H9 (cell line): Measurements from ENCODE around the gene PLCH2. TPM values are rescaled to one million over a fixed set of nuclear protein-coding genes. Genes with fewer than 3 reads are reported as not detected.

ENCODE experiments used
- DNase-seq: peaks from one replicate; pipeline ENCODE4 v3.0.0-alpha.2; 2017
- H2AFZ ChIP-seq: one replicate; pipeline ENCODE4 v1.6.1; 2013; ENCODE audit warnings: mild to moderate bottlenecking, low read length, control low read depth, moderate library complexity
- H2AK5ac ChIP-seq: 2 replicates; pipeline ENCODE4 v1.6.1; 2013; ENCODE audit warnings: low read length, control low read depth, mixed read lengths; ENCODE audit not compliant: insufficient read length
- H2BK120ac ChIP-seq: one replicate; pipeline ENCODE4 v1.6.1; 2013; ENCODE audit warnings: low read depth, mild to moderate bottlenecking, low read length, control low read depth, inconsistent platforms; ENCODE audit not compliant: poor library complexity, severe bottlenecking
- H2BK12ac ChIP-seq: 2 replicates; pipeline ENCODE4 v1.6.1; 2013; ENCODE audit warnings: low read length, control low read depth, mixed read lengths, low read depth; ENCODE audit not compliant: insufficient read length
- H2BK15ac ChIP-seq: 2 replicates; pipeline ENCODE4 v1.6.1; 2013; ENCODE audit warnings: low read depth, low read length, control low read depth
- H2BK20ac ChIP-seq: one replicate; pipeline ENCODE4 v1.6.1; 2013; ENCODE audit warnings: low read depth, mild to moderate bottlenecking, low read length, control low read depth, inconsistent platforms; ENCODE audit not compliant: poor library complexity, severe bottlenecking
- H2BK5ac ChIP-seq: 2 replicates; pipeline ENCODE4 v1.6.1; 2013; ENCODE audit warnings: low read length, control low read depth, mixed read lengths; ENCODE audit not compliant: insufficient read length
- H3K14ac ChIP-seq: 2 replicates; pipeline ENCODE4 v1.6.1; 2013; ENCODE audit warnings: low read length, control low read depth; ENCODE audit not compliant: insufficient read depth
- H3K18ac ChIP-seq: 2 replicates; pipeline ENCODE4 v1.6.1; 2013; ENCODE audit warnings: low read depth, mild to moderate bottlenecking, mixed read lengths, low read length, control low read depth; ENCODE audit not compliant: insufficient read length
- H3K23ac ChIP-seq: 2 replicates; pipeline ENCODE4 v1.6.1; 2013; ENCODE audit warnings: low read length, control low read depth, mixed read lengths, low read depth; ENCODE audit not compliant: insufficient read length
- H3K23me2 ChIP-seq: 2 replicates; pipeline ENCODE4 v1.6.1; 2013; ENCODE audit warnings: low read depth, mild to moderate bottlenecking, mixed read lengths, low read length, control low read depth; ENCODE audit not compliant: insufficient read length, poor library complexity, severe bottlenecking
- H3K27ac ChIP-seq: 2 replicates; pipeline ENCODE4 v1.5.1; 2013; ENCODE audit warnings: low read length, control low read depth, mixed read lengths, low read depth; ENCODE audit not compliant: insufficient read length
- H3K27me3 ChIP-seq: 2 replicates; pipeline ENCODE4 v1.6.1; 2013; ENCODE audit warnings: low read length, control low read depth, inconsistent platforms; ENCODE audit not compliant: insufficient read depth
- H3K4ac ChIP-seq: 2 replicates; pipeline ENCODE4 v1.6.1; 2013; ENCODE audit warnings: low read depth, mild to moderate bottlenecking, control low read depth, inconsistent platforms, low read length, moderate library complexity
- H3K4me1 ChIP-seq: 2 replicates; pipeline ENCODE4 v1.6.1; 2013; ENCODE audit warnings: low read length, control low read depth, inconsistent platforms; ENCODE audit not compliant: insufficient read depth
- H3K4me2 ChIP-seq: 2 replicates; pipeline ENCODE4 v1.6.1; 2013; ENCODE audit warnings: low read length, control low read depth, mixed read lengths; ENCODE audit not compliant: insufficient read length, insufficient read depth
- H3K56ac ChIP-seq: 2 replicates; pipeline ENCODE4 v1.6.1; 2013; ENCODE audit warnings: low read depth, mild to moderate bottlenecking, mixed read lengths, low read length, control low read depth; ENCODE audit not compliant: insufficient read length
- H3K79me1 ChIP-seq: 2 replicates; pipeline ENCODE4 v1.6.1; 2013; ENCODE audit warnings: low read depth, mild to moderate bottlenecking, moderate library complexity, low read length, control low read depth, inconsistent platforms; ENCODE audit not compliant: insufficient read depth, poor library complexity, severe bottlenecking
- H3K79me2 ChIP-seq: 2 replicates; pipeline ENCODE4 v1.6.1; 2013; ENCODE audit warnings: low read length, control low read depth, inconsistent platforms; ENCODE audit not compliant: insufficient read depth
- H3K9ac ChIP-seq: 2 replicates; pipeline ENCODE4 v1.6.1; 2013; ENCODE audit warnings: low read length, control low read depth, mixed read lengths; ENCODE audit not compliant: insufficient read length; ENCODE audit errors: extremely low read depth
- H3K9me3 ChIP-seq: one replicate; pipeline ENCODE4 v1.6.1; 2013; ENCODE audit warnings: low read depth, low read length, inconsistent platforms; ENCODE audit not compliant: control insufficient read depth
- H3T11ph ChIP-seq: one replicate; pipeline ENCODE4 v1.6.1; 2013; ENCODE audit warnings: mild to moderate bottlenecking, low read length, control low read depth, inconsistent platforms
- H4K20me1 ChIP-seq: one replicate; pipeline ENCODE4 v1.6.1; 2013; ENCODE audit not compliant: control insufficient read depth, insufficient read length, insufficient read depth
- H4K5ac ChIP-seq: 2 replicates; pipeline ENCODE4 v1.6.1; 2013; ENCODE audit warnings: low read depth, mild to moderate bottlenecking, mixed read lengths, low read length, control low read depth; ENCODE audit not compliant: insufficient read length
- H4K8ac ChIP-seq: replicated peaks from 2 replicates; pipeline ENCODE4 v1.6.1; 2013; ENCODE audit warnings: low read length, control low read depth, mixed read lengths, low read depth; ENCODE audit not compliant: insufficient read length
- H4K91ac ChIP-seq: 2 replicates; pipeline ENCODE4 v1.6.1; 2013; ENCODE audit warnings: low read depth, mild to moderate bottlenecking, moderate library complexity, mixed read lengths, low read length, control low read depth; ENCODE audit not compliant: insufficient read length
- H3K27ac Mint-ChIP-seq, 3 experiments: 2 replicates in 2 of 3; 3 replicates in 1 of 3; pipeline ENCODE4 v1.8.0; 2020 to 2021; ENCODE audit warnings: mixed read lengths in 3 of 3, mild to moderate bottlenecking in 1 of 3, moderate library complexity in 1 of 3
- H3K27me3 Mint-ChIP-seq: 2 replicates; pipeline ENCODE4 v1.8.0; 2021; ENCODE audit warnings: low read depth, mild to moderate bottlenecking, moderate library complexity, mixed read lengths
- H3K36me3 Mint-ChIP-seq, 3 experiments: 2 replicates in 2 of 3; 3 replicates in 1 of 3; pipeline ENCODE4 v1.8.0; 2020 to 2021; ENCODE audit warnings: low read depth in 3 of 3, mixed read lengths in 3 of 3; ENCODE audit not compliant: insufficient read depth in 1 of 3
- H3K4me1 Mint-ChIP-seq, 2 experiments: 2 replicates each; pipeline ENCODE4 v1.8.0; 2020; ENCODE audit warnings: mixed read lengths in 2 of 2
- H3K4me3 Mint-ChIP-seq, 2 experiments: 2 replicates in 1 of 2; 3 replicates in 1 of 2; pipeline ENCODE4 v1.8.0; 2020 to 2021; ENCODE audit warnings: mild to moderate bottlenecking in 2 of 2, mixed read lengths in 2 of 2, moderate library complexity in 1 of 2
- H3K9me3 Mint-ChIP-seq, 2 experiments: 2 replicates in 1 of 2; 3 replicates in 1 of 2; pipeline ENCODE4 v1.8.0; 2020; ENCODE audit warnings: mild to moderate bottlenecking in 2 of 2, mixed read lengths in 2 of 2, moderate library complexity in 1 of 2
- WGBS: extraction: QIAGEN DNeasy Blood & Tissue Kit; methylation state at CpG from one replicate; pipeline ENCODE4 v1.1.7; 2013; ENCODE audit warnings: missing lambda C conversion rate, low lambda C conversion rate, mixed read lengths; ENCODE audit not compliant: insufficient read length; ENCODE audit errors: extremely low coverage; 5-methylcytosine and 5-hydroxymethylcytosine counted together
- total RNA-seq: library from RNA; stranded (reverse); gene quantifications from 2 replicates; pipeline ENCODE4 v1.2.1, GENCODE V29; 2021
- TF ChIP-seq, protein P1 (sequence below): fragments of 200-600 bp; sonication (generic); conservative IDR thresholded peaks from 3 replicates; pipeline ENCODE4 v1.8.0; 2021; ENCODE audit warnings: antibody characterized with exemption, mild to moderate bottlenecking

PLCH2 gene
- total RNA-seq, 1 experiment from 2014 or later, result 0.09 TPM

DNA sequence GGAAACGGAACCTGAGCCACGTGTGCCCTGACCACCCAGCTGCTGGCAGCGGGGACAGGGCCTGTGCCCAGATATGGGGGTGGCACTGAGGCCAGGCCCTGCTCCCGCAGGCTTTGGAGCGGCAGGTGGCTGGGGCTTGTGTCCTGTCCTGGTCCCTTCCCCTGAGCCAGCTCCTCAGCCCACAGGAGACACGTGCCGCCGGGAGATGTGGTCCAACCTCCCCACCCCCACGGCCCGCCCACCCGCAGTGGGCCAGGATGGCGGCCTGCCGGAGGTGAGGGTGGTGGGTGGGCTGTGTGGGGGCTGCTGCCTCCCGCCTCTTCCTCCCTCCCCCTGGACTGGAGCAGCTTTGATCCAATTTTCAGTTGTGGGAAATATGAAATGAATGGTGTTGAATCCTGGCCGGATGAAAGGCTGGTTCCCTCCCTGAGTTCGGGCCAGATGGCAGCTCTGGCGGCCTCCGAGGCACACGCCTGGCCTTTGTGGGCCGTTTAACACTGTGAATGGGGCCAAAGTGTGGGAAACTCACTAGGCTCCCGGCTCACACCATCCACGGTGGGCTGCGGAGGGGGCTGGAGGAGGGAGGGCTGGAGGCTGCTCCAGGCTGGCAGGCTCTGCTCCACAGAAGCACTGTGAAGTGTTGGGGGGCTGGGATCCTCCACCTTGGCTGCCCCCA lies 56.5 kb downstream of the PLCH2 start:
- Histone ChIP-seq H2BK15ac (no peak overlapping the region), H4K8ac (no peak overlapping the region), H4K91ac (no peak overlapping the region), H2AK5ac (no peak overlapping the region), H3K27me3 (peaks cover 32% of the 10 kb centered on the region; the same call in 1 of the 2 replicates), H2AFZ (no peak overlapping the region), H3K79me1 (no peaks in the 10 kb centered on the region), H3K79me2 (no peaks in the 10 kb centered on the region), H4K20me1 (peaks cover 3% of the 10 kb centered on the region), H2BK120ac (no peak overlapping the region), H2BK5ac (no peak overlapping the region), H3K23me2 (no peaks in the 10 kb centered on the region), H3T11ph (no peak overlapping the region), H3K4me2 (no peak overlapping the region), H3K4me1 (no peaks in the 10 kb centered on the region), H3K9me3 (no peaks in the 10 kb centered on the region), H3K23ac (no peak overlapping the region), H2BK20ac (no peak overlapping the region), H3K27ac (no peak overlapping the region), H4K5ac (no peak overlapping the region), H3K9ac (no peak overlapping the region), H3K4ac (no peak overlapping the region), H3K14ac (no peak overlapping the region), H2BK12ac (no peak overlapping the region), H3K56ac (no peak overlapping the region), H3K18ac (no peak overlapping the region)
- Mint-ChIP-seq H3K36me3 (no peaks in the 10 kb centered on the region), H3K27ac (no peak overlapping the region), H3K4me3 (no peak overlapping the region), H3K9me3 (peaks cover 0 to 3% of the 10 kb centered on the region in 2 experiments; a peak in 2 of 5 replicates), H3K27me3 (peaks cover 96% of the 10 kb centered on the region), H3K4me1 (peaks cover 15 to 26% of the 10 kb centered on the region in 2 experiments)
- TF ChIP-seq, protein P1, sequence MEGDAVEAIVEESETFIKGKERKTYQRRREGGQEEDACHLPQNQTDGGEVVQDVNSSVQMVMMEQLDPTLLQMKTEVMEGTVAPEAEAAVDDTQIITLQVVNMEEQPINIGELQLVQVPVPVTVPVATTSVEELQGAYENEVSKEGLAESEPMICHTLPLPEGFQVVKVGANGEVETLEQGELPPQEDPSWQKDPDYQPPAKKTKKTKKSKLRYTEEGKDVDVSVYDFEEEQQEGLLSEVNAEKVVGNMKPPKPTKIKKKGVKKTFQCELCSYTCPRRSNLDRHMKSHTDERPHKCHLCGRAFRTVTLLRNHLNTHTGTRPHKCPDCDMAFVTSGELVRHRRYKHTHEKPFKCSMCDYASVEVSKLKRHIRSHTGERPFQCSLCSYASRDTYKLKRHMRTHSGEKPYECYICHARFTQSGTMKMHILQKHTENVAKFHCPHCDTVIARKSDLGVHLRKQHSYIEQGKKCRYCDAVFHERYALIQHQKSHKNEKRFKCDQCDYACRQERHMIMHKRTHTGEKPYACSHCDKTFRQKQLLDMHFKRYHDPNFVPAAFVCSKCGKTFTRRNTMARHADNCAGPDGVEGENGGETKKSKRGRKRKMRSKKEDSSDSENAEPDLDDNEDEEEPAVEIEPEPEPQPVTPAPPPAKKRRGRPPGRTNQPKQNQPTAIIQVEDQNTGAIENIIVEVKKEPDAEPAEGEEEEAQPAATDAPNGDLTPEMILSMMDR, result no peak
- DNase-seq, result no peak
- WGBS, result no CpG with 5 or more reads among the region's 23 CpGs
